GM21367 (cell line): ENCODE results near the gene G3BP1.
"Not testable (repeated sequence)": the region's sequence is repeated elsewhere in the genome, so short reads cannot be mapped to it uniquely, and the experiment has no call there.

ENCODE experiments used
- ATAC-seq: cut with Tn5 transposase; IDR thresholded peaks from one replicate; pipeline ENCODE4 v1.9.1; 2021; ENCODE audit not compliant: unreplicated experiment

The G3BP1 gene

GRCh38 chr5:151751593-151751992 is 20.2 kb upstream of the G3BP1 start:
- ATAC-seq = no peak

- no peak for ATAC-seq
Observed at GRCh38 chr5:151755383-151755782, 16.4 kb upstream of the G3BP1 start.

- ATAC-seq = no peak
Observed at GRCh38 chr5:151757233-151758140, 14.3 kb upstream of the G3BP1 start.

GRCh38 chr5:151758141-151758429 is 13.7 kb upstream of the G3BP1 start:
- no peak for ATAC-seq

- ATAC-seq = peak; percentile 92
Observed at GRCh38 chr5:151758430-151759241, 13.1 kb upstream of the G3BP1 start, which contains the start of gene ATOX1. Gene ATOX1, minus strand, starts transcription at chr5:151758631. Its CDS starts 80 bp downstream, at chr5:151758551.

GRCh38 chr5:151764801-151765200 is 7.0 kb upstream of the G3BP1 start:
- no peak for ATAC-seq

- no peak for ATAC-seq
Observed at GRCh38 chr5:151766975-151767374, 4.8 kb upstream of the G3BP1 start.

GRCh38 chr5:151770383-151771258 is 1.1 kb upstream of the G3BP1 start:
- peak; percentile 21 for ATAC-seq

GRCh38 chr5:151772029-151772845 is 483 bp downstream of the G3BP1 start:
- ATAC-seq = peak; percentile 4

GRCh38 chr5:151772846-151773561 is 1.2 kb downstream of the G3BP1 start:
- ATAC-seq = no peak

GRCh38 chr5:151773951-151774350 is 2.2 kb downstream of the G3BP1 start:
- no peak for ATAC-seq

- no peak for ATAC-seq
Observed at GRCh38 chr5:151775025-151775606, 3.4 kb downstream of the G3BP1 start.

GRCh38 chr5:151779531-151780125 is 7.9 kb downstream of the G3BP1 start:
- ATAC-seq = no peak

GRCh38 chr5:151780348-151780747 is 8.6 kb downstream of the G3BP1 start:
- no peak for ATAC-seq

GRCh38 chr5:151781201-151781600 is 9.4 kb downstream of the G3BP1 start:
- no peak for ATAC-seq

- not testable (repeated sequence) for ATAC-seq
Observed at GRCh38 chr5:151783664-151784063, 11.9 kb downstream of the G3BP1 start.

- ATAC-seq = no peak
Observed at GRCh38 chr5:151784141-151784540, 12.4 kb downstream of the G3BP1 start.

GRCh38 chr5:151786468-151786867 is 14.7 kb downstream of the G3BP1 start:
- ATAC-seq = no peak

- no peak for ATAC-seq
Observed at GRCh38 chr5:151787817-151788216, 16.1 kb downstream of the G3BP1 start.
